ENCODE measurements around the gene KCNQ1.

Gene KCNQ1

GRCh38 chr11:2865922-2866577, 421.2 kb downstream of the KCNQ1 start:
- no peak for TF ChIP-seq CTCF (IDR thresholded peaks at IDR 0.05; ENCODE audit: insufficient read depth, low read depth, low read length, missing control alignments)

GRCh38 chr11:2867142-2867541, 422.3 kb downstream of the KCNQ1 start:
- H3K4me3 ChIP-seq (ENCODE audit: low read length) = no peak overlapping the region
- no peak for DNase-seq (ENCODE audit: low read depth)
- TF ChIP-seq CTCF (IDR thresholded peaks at IDR 0.05; ENCODE audit: insufficient read depth, low read depth, low read length, missing control alignments) = no peak

More at GRCh38 chr11:2865922-2866577, 421.2 kb downstream of the KCNQ1 start:
- no peak for DNase-seq (ENCODE audit: low read depth)
- H3K4me3 ChIP-seq (ENCODE audit: low read length) = no peak overlapping the region

GRCh38 chr11:2867722-2868505, 423.1 kb downstream of the KCNQ1 start:
- TF ChIP-seq CTCF (IDR thresholded peaks at IDR 0.05; ENCODE audit: insufficient read depth, low read depth, low read length, missing control alignments) = no peak
- DNase-seq (ENCODE audit: low read depth) = no peak
- H3K4me3 ChIP-seq (ENCODE audit: low read length) = no peak overlapping the region

GRCh38 chr11:2868506-2869133, 423.8 kb downstream of the KCNQ1 start:
- TF ChIP-seq CTCF (IDR thresholded peaks at IDR 0.05; ENCODE audit: insufficient read depth, low read depth, low read length, missing control alignments) = no peak
- H3K4me3 ChIP-seq (ENCODE audit: low read length) = no peak overlapping the region
- no peak for DNase-seq (ENCODE audit: low read depth)

GRCh38 chr11:2869134-2869526, 424.3 kb downstream of the KCNQ1 start:
- no peak for TF ChIP-seq CTCF (IDR thresholded peaks at IDR 0.05; ENCODE audit: insufficient read depth, low read depth, low read length, missing control alignments)
- H3K4me3 ChIP-seq (ENCODE audit: low read length) = no peak overlapping the region
- no peak for DNase-seq (ENCODE audit: low read depth)

GRCh38 chr11:2869561-2870427, 425.0 kb downstream of the KCNQ1 start:
- H3K4me3 ChIP-seq (ENCODE audit: low read length) = no peak overlapping the region
- DNase-seq (ENCODE audit: low read depth) = no peak
- TF ChIP-seq CTCF (IDR thresholded peaks at IDR 0.05; ENCODE audit: insufficient read depth, low read depth, low read length, missing control alignments) = no peak

Measured in epithelial cell of esophagus (primary cell).